ENCODE results near the gene S1PR1. TPM values are rescaled to one million over a fixed set of nuclear protein-coding genes. Genes with fewer than 3 reads are reported as not detected.

The S1PR1 gene
- total RNA-seq, 3 donors from 2014 or later, result 4.8 to 14.9 (median 12.3) TPM

GRCh38 chr1:101239095-101240040, 2.5 kb downstream of the S1PR1 start:
- Histone ChIP-seq H3K4me3 (no peak overlapping the region), H3K36me3 (ENCODE audit: low read depth) (no peaks in the 10 kb centered on the region), H3K4me1 (ENCODE audit: low read depth) (peaks cover 24% of the 10 kb centered on the region), H3K9me3 (no peaks in the 10 kb centered on the region)
- intact Hi-C loops (cut with DNase I, micrococcal nuclease), result loop anchor here in 1 of 2 donors (10.0 kb wide), 1 partner anchor 315 kb away; no protein-coding TSS in a partner anchor
- peak in 1 of 3 donors; percentile 6 for DNase-seq
- TF ChIP-seq CTCF (IDR thresholded peaks at IDR 0.05), result no peak
- peak; percentile 9 for ATAC-seq

GRCh38 chr1:101240041-101240430, 3.2 kb downstream of the S1PR1 start:
- intact Hi-C loops (cut with DNase I, micrococcal nuclease), result no loop called here
- no peak for DNase-seq
- no peaks in the 10 kb centered on the region for H3K36me3 ChIP-seq (ENCODE audit: low read depth)
- H3K9me3 ChIP-seq, result no peaks in the 10 kb centered on the region
- TF ChIP-seq CTCF (IDR thresholded peaks at IDR 0.05), result no peak
- no peak for ATAC-seq
- peaks cover 24% of the 10 kb centered on the region for H3K4me1 ChIP-seq (ENCODE audit: low read depth)
- H3K4me3 ChIP-seq, result no peak overlapping the region

- Histone ChIP-seq H3K4me1 (ENCODE audit: low read depth) (peaks cover 14% of the 10 kb centered on the region), H3K4me3 (no peak overlapping the region), H3K9me3 (no peaks in the 10 kb centered on the region), H3K36me3 (ENCODE audit: low read depth) (no peaks in the 10 kb centered on the region)
- no peak for ATAC-seq
- DNase-seq, result no peak
- no peak for TF ChIP-seq CTCF (IDR thresholded peaks at IDR 0.05)
- intact Hi-C loops (cut with DNase I, micrococcal nuclease), result no loop called here
Measured at GRCh38 chr1:101241485-101242225, 4.8 kb downstream of the S1PR1 start.

GRCh38 chr1:101242324-101243050, 5.7 kb downstream of the S1PR1 start:
- intact Hi-C loops (cut with DNase I, micrococcal nuclease), result no loop called here
- peaks cover 6% of the 10 kb centered on the region for H3K4me1 ChIP-seq (ENCODE audit: low read depth)
- no peak for TF ChIP-seq CTCF (IDR thresholded peaks at IDR 0.05)
- no peak overlapping the region for H3K4me3 ChIP-seq
- H3K9me3 ChIP-seq, result no peaks in the 10 kb centered on the region
- ATAC-seq (no peak), DNase-seq (no peak)
- no peaks in the 10 kb centered on the region for H3K36me3 ChIP-seq (ENCODE audit: low read depth)

- Histone ChIP-seq H3K36me3 (ENCODE audit: low read depth) (no peaks in the 10 kb centered on the region), H3K9me3 (no peaks in the 10 kb centered on the region), H3K4me3 (no peak overlapping the region), H3K4me1 (ENCODE audit: low read depth) (peaks cover 2% of the 10 kb centered on the region)
- no peak for DNase-seq
- intact Hi-C loops (cut with DNase I, micrococcal nuclease), result no loop called here
- TF ChIP-seq CTCF (IDR thresholded peaks at IDR 0.05), result no peak
- no peak for ATAC-seq
Measured at GRCh38 chr1:101243751-101244150, 6.9 kb downstream of the S1PR1 start.

Data from mucosa of descending colon (tissue), 3 donors.